GM23248 (cell line): ENCODE measurements around the gene FRY. TPM values are rescaled to one million over a fixed set of nuclear protein-coding genes. Genes with fewer than 3 reads are reported as not detected.

Experiments
- DNase-seq: peaks from one replicate; pipeline ENCODE4 v3.0.0-alpha.2; 2015
- H2AFZ ChIP-seq: fragments of 200-600 bp; sonication (generic); 2 replicates; pipeline ENCODE4 v1.6.1; 2016; ENCODE audit warnings: antibody characterized with exemption
- H3F3A ChIP-seq: fragments of 200-600 bp; sonication (generic); 2 replicates; pipeline ENCODE4 v1.6.1; 2016; ENCODE audit warnings: mild to moderate bottlenecking, antibody characterized with exemption, mixed run types; ENCODE audit not compliant: insufficient read depth
- H3K27ac ChIP-seq: fragments of 200-600 bp; sonication (generic); 2 replicates; pipeline ENCODE4 v1.5.1; 2016; ENCODE audit warnings: mild to moderate bottlenecking
- H3K27me3 ChIP-seq: fragments of 200-600 bp; sonication (generic); replicated peaks from 2 replicates; pipeline ENCODE4 v1.6.1; 2016; ENCODE audit warnings: mild to moderate bottlenecking; ENCODE audit not compliant: insufficient read depth
- H3K36me3 ChIP-seq: fragments of 200-600 bp; sonication (generic); 2 replicates; pipeline ENCODE4 v1.6.1; 2016; ENCODE audit warnings: low read depth, mild to moderate bottlenecking
- H3K4me1 ChIP-seq: fragments of 200-600 bp; sonication (generic); 2 replicates; pipeline ENCODE4 v1.6.1; 2016; ENCODE audit warnings: mild to moderate bottlenecking; ENCODE audit not compliant: insufficient read depth
- H3K4me2 ChIP-seq: fragments of 200-600 bp; sonication (generic); one replicate; pipeline ENCODE4 v1.6.1; 2016; ENCODE audit warnings: mild to moderate bottlenecking; ENCODE audit not compliant: unreplicated experiment
- H3K4me3 ChIP-seq: fragments of 200-600 bp; sonication (generic); 2 replicates; pipeline ENCODE4 v1.5.1; 2016; ENCODE audit warnings: mild to moderate bottlenecking
- H3K79me2 ChIP-seq: fragments of 200-600 bp; sonication (generic); 2 replicates; pipeline ENCODE4 v1.6.1; 2016; ENCODE audit warnings: mild to moderate bottlenecking; ENCODE audit not compliant: insufficient read depth
- H3K9ac ChIP-seq: fragments of 200-600 bp; sonication (generic); 2 replicates; pipeline ENCODE4 v1.6.1; 2016; ENCODE audit warnings: mild to moderate bottlenecking
- H3K9me2 ChIP-seq: fragments of 200-600 bp; sonication (generic); 2 replicates; pipeline ENCODE4 v1.6.1; 2016; ENCODE audit warnings: mixed run types, mild to moderate bottlenecking, moderate library complexity; ENCODE audit not compliant: insufficient read depth
- H3K9me3 ChIP-seq: fragments of 200-600 bp; sonication (generic); one replicate; pipeline ENCODE4 v1.6.1; 2017; ENCODE audit warnings: low read depth
- H4K20me1 ChIP-seq: fragments of 200-600 bp; sonication (generic); 2 replicates; pipeline ENCODE4 v1.6.0; 2016; ENCODE audit not compliant: insufficient read depth
- EZH2 ChIP-seq: fragments of 200-600 bp; sonication (generic); IDR thresholded peaks from 2 replicates; pipeline ENCODE4 v1.6.1; 2018; ENCODE audit warnings: antibody characterized with exemption, mild to moderate bottlenecking; ENCODE audit not compliant: insufficient read depth, poor library complexity, severe bottlenecking
- EZH2phosphoT487 ChIP-seq: fragments of 200-600 bp; sonication (generic); IDR thresholded peaks from 2 replicates; pipeline ENCODE4 v1.6.1; 2018; ENCODE audit warnings: antibody characterized with exemption, moderate library complexity, mild to moderate bottlenecking, low read depth; ENCODE audit not compliant: insufficient read depth
- WGBS, 2 experiments: methylation state at CpG; one replicate each; pipeline ENCODE4 v1.1.6; 2015 to 2017; ENCODE audit warnings: low lambda C conversion rate in 2 of 2, low coverage in 1 of 2; ENCODE audit errors: missing lambda C conversion rate in 2 of 2; 5-methylcytosine and 5-hydroxymethylcytosine counted together
- in situ Hi-C: fragments of 300-500 bp; cut with MboI; formaldehyde crosslinking; loops from 2 replicates; pipeline ENCODE4 v1.15.0; 2020
- polyA plus RNA-seq: library from polyadenylated mRNA; unstranded; fragments of >200 nt; fragmentation: Nextera tagmentation; extraction: Ambion mirVana; gene quantifications from 2 replicates; pipeline ENCODE4 v1.2.1, GENCODE V29; 2016
- total RNA-seq: library from RNA; depleted of rRNA; stranded (reverse); fragments of >200 nt; shearing (Covaris generic); gene quantifications from 2 replicates; pipeline ENCODE4 v1.2.3, GENCODE V29; 2014

FRY gene
- total and polyA plus RNA-seq, 2 experiments from 2014 or later, result 2.2 to 4.3 TPM

- TF ChIP-seq EZH2phosphoT487 (no peak), EZH2 (no peak)
- in situ Hi-C loops, result no loop called here
- Histone ChIP-seq H2AFZ (no peak overlapping the region), H4K20me1 (no peaks in the 10 kb centered on the region), H3K27ac (no peak overlapping the region), H3F3A (peaks cover 7% of the 10 kb centered on the region; the same call in 1 of the 2 replicates), H3K4me3 (no peak overlapping the region), H3K9ac (no peak overlapping the region), H3K9me2 (no peaks in the 10 kb centered on the region), H3K27me3 (no peaks in the 10 kb centered on the region), H3K79me2 (no peaks in the 10 kb centered on the region), H3K9me3 (no peaks in the 10 kb centered on the region), H3K4me2 (no peak overlapping the region), H3K36me3 (no peaks in the 10 kb centered on the region), H3K4me1 (peaks cover 7% of the 10 kb centered on the region)
- 68 to 69% methylated on average over 3 of the region's 3 CpGs for WGBS, 2 experiments
- DNase-seq, result no peak
Observed at GRCh38 chr13:32229443-32229842, 197.9 kb downstream of the FRY start.

- no peak for DNase-seq
- Histone ChIP-seq H3K4me3 (no peak overlapping the region), H3K9me3 (no peaks in the 10 kb centered on the region), H3F3A (no peaks in the 10 kb centered on the region), H3K4me2 (no peak overlapping the region), H3K9ac (no peak overlapping the region), H4K20me1 (no peaks in the 10 kb centered on the region), H3K36me3 (no peaks in the 10 kb centered on the region), H3K27ac (no peak overlapping the region), H3K4me1 (no peaks in the 10 kb centered on the region), H3K27me3 (no peaks in the 10 kb centered on the region), H3K9me2 (no peaks in the 10 kb centered on the region), H2AFZ (no peak overlapping the region), H3K79me2 (no peaks in the 10 kb centered on the region)
- WGBS, 2 experiments, result 92 to 98% methylated on average over 3 of the region's 3 CpGs
- in situ Hi-C loops, result no loop called here
- TF ChIP-seq EZH2 (no peak), EZH2phosphoT487 (no peak)
Observed at GRCh38 chr13:32232263-32232662, 200.7 kb downstream of the FRY start.

GRCh38 chr13:32233062-32233461, 201.5 kb downstream of the FRY start:
- Histone ChIP-seq H3K27me3 (no peaks in the 10 kb centered on the region), H4K20me1 (no peaks in the 10 kb centered on the region), H3K4me2 (no peak overlapping the region), H3K9me3 (no peaks in the 10 kb centered on the region), H3K4me1 (no peaks in the 10 kb centered on the region), H3K4me3 (no peak overlapping the region), H3K79me2 (no peaks in the 10 kb centered on the region), H3F3A (no peaks in the 10 kb centered on the region), H3K36me3 (no peaks in the 10 kb centered on the region), H2AFZ (no peak overlapping the region), H3K9ac (no peak overlapping the region), H3K9me2 (no peaks in the 10 kb centered on the region), H3K27ac (no peak overlapping the region)
- in situ Hi-C loops, result no loop called here
- TF ChIP-seq EZH2phosphoT487 (no peak), EZH2 (no peak)
- 90 to 93% methylated on average over 2 of the region's 2 CpGs for WGBS, 2 experiments
- no peak for DNase-seq

- in situ Hi-C loops, result no loop called here
- WGBS, 2 experiments, result 76 to 85% methylated on average over 2 of the region's 2 CpGs
Observed at GRCh38 chr13:32234914-32235313, 203.3 kb downstream of the FRY start.

GRCh38 chr13:32237681-32238080, 206.1 kb downstream of the FRY start:
- Histone ChIP-seq H4K20me1 (no peaks in the 10 kb centered on the region), H3K27me3 (no peaks in the 10 kb centered on the region), H3K27ac (no peak overlapping the region), H3K4me2 (no peak overlapping the region), H3K36me3 (peaks cover 6% of the 10 kb centered on the region; the same call in 1 of the 2 replicates), H2AFZ (no peak overlapping the region), H3K9ac (no peak overlapping the region), H3F3A (no peaks in the 10 kb centered on the region), H3K79me2 (no peaks in the 10 kb centered on the region), H3K4me1 (no peaks in the 10 kb centered on the region), H3K9me3 (no peaks in the 10 kb centered on the region), H3K4me3 (no peak overlapping the region), H3K9me2 (no peaks in the 10 kb centered on the region)
- DNase-seq, result no peak
- in situ Hi-C loops, result no loop called here
- TF ChIP-seq EZH2phosphoT487 (no peak), EZH2 (no peak)
- WGBS, 2 experiments, result 86 to 92% methylated on average over 6 of the region's 6 CpGs

More at GRCh38 chr13:32234914-32235313, 203.3 kb downstream of the FRY start:
- Histone ChIP-seq H3K27ac (no peak overlapping the region), H4K20me1 (no peaks in the 10 kb centered on the region), H2AFZ (no peak overlapping the region), H3K36me3 (peaks cover 4% of the 10 kb centered on the region; the same call in 1 of the 2 replicates), H3K9me3 (no peaks in the 10 kb centered on the region), H3K9me2 (no peaks in the 10 kb centered on the region), H3K9ac (no peak overlapping the region), H3K4me3 (no peak overlapping the region), H3K4me2 (no peak overlapping the region), H3K4me1 (no peaks in the 10 kb centered on the region), H3F3A (no peaks in the 10 kb centered on the region), H3K79me2 (no peaks in the 10 kb centered on the region), H3K27me3 (no peaks in the 10 kb centered on the region)
- no peak for TF ChIP-seq EZH2phosphoT487
- TF ChIP-seq EZH2, result no peak
- DNase-seq, result no peak
